RPMI8226 (cell line): ENCODE results near the gene FCN2.
"Not testable (repeated sequence)": the region's sequence is repeated elsewhere in the genome, so short reads cannot be mapped to it uniquely, and the experiment has no call there.

ENCODE experiments used
- DNase-seq: peaks from one replicate; pipeline ENCODE4 v3.0.0-alpha.2; 2015

FCN2 gene

DNA sequence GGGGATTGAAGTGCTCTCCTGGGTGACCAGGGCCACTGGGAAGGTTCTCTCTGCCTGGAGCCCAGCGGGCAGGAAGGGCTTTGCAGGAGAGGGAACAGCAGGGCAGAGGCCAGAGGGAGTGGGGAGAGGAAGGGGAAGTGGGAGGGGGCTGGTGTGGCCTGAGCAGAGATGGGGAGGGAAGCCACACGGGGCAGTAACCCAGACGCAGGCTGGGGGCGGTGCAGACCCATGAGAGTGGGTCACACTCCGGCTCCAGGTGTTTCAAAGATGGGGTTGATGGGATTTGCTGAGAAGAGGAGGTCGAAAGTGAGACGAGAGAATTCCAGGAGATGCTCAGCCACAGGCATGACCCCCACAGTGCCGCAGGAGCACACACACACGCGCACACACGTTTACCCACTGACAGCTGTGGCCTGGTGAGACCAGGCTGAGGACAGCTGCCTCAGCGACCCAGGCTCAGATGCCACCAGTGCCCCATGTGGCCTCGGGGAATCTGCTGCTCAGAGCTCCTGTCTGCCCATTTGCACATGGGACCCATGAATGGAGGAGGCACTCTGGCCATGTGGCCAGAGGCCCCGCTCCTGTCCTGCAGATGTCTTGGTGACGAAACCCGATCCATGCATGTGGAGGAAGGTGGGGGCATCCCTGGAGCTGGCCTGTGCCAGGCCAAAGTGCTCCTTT is 32.7 kb upstream of the FCN2 start:
- peak; percentile 56 for DNase-seq

- no peak for DNase-seq
Measured at GRCh38 chr9:134848504-134848903, 32.1 kb upstream of the FCN2 start.

DNA sequence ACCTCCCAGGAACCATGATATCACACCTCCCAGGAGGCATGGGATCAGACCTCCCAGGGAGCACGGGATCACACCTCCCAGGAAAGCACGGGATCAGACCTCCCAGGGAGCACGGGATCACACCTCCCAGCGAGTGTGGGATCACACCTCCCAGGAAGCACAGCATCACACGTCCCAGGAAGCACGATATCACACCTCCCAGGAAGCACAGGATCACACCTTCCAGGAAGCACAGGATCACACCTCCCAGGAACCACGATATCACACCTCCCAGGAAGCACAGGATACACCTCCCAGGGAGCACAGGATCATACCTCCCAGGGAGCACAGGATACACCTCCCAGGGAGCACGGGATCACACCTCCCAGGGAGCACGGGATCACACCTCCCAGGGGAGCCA is 30.0 kb upstream of the FCN2 start:
- DNase-seq = no peak

GRCh38 chr9:134851020-134851419 is 29.6 kb upstream of the FCN2 start:
- no peak for DNase-seq

DNA sequence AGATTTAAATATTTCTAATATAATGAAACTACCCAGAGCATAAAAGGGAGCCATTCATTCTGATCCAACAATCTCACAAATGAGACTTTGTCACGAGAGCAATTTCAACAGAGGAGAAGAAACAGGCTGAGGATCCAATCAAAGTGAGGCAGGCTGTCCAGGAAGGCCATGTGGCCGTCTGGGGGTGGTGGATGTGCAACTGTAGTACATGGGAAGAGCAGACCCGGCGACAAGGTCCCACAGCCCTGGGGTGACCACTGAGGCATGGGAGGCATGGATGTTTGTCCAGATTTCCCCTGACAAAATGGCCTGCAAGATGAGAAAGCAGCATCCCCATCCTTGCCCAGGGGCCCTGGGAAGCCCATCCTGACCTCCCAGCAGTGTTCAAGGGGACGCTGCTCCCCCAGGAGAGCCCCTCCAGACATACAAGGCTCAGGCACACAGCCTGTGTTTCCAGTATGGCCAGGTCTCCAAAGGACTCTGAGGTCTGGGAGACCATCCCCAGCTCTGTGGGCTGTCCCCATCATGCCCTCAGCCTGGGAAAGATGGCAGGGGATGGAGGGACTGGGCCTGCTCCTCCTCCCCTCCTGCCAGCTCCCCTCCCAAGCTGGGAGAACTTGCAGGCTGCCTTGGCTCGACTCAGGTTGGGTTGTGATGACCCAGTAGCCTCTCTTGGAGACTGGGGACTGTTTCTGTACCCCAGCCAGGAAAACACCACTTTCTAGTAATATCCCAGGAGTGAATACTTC is 27.5 kb upstream of the FCN2 start:
- no peak for DNase-seq

GRCh38 chr9:134853893-134854292 is 26.7 kb upstream of the FCN2 start:
- DNase-seq = no peak

DNA sequence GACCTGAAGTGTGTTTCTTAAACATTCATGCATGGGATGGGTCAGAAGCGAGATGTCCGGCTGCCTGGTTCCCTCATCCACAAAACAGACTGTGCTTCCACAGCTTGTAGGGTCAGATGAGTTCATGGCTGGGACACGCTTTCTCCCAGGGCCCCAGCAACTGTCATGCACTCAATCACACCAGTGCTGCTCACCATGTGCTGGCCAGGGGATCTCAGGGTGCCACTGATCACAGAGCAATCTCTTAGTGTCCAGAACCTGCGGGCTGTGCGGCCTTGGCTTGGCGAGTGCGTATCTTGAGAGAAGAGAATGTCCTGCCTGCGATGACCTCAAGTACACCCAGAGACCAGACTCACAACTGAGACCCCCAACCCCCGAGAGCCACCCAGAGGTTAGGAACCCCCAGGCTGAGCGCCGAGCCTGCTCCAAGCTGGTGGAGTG is 26.0 kb upstream of the FCN2 start:
- no peak for DNase-seq

GRCh38 chr9:134855231-134855899 is 25.2 kb upstream of the FCN2 start:
- no peak for DNase-seq

DNA sequence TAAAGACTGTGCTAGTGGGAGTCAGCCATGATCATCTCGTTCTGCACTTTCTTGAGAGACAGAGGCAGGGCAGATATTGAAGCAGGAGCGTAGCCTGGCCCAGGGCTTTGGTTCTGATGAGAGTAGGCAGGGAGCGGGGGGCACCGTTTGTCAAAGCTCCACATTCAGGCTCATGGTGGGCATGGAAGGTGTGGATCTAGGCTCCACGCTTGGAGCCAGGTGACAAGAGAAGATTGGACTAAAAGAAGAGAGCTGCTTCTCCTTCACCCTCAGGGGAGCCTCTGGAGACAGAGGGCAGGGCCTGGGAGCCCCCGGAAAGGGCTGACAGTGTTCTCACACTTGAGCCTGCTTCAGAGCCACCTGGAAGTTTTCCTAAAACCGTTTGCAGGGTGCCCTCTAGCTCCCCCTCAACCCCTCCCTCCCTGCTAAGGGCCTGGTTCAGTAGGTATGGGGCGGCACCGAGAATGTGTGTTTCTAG is 24.7 kb upstream of the FCN2 start:
- no peak for DNase-seq

DNA sequence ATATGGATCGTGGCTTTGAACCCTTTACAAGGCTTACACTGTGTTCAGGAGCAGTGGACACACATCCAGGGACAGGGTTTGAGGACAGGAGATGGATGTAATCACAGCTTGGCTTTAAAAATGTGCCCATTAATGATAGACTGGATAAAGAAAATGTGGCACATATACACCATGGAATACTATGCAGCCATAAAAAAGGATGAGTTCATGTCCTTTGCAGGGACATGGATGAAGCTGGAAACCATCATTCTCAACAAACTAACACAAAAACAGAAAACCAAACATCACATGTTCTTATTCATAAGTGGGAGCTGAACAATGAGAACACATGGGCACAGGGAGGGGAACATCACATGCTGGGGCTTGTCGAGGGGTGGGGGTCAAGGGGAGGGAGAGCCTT is 23.2 kb upstream of the FCN2 start:
- not testable (repeated sequence) for DNase-seq

DNA sequence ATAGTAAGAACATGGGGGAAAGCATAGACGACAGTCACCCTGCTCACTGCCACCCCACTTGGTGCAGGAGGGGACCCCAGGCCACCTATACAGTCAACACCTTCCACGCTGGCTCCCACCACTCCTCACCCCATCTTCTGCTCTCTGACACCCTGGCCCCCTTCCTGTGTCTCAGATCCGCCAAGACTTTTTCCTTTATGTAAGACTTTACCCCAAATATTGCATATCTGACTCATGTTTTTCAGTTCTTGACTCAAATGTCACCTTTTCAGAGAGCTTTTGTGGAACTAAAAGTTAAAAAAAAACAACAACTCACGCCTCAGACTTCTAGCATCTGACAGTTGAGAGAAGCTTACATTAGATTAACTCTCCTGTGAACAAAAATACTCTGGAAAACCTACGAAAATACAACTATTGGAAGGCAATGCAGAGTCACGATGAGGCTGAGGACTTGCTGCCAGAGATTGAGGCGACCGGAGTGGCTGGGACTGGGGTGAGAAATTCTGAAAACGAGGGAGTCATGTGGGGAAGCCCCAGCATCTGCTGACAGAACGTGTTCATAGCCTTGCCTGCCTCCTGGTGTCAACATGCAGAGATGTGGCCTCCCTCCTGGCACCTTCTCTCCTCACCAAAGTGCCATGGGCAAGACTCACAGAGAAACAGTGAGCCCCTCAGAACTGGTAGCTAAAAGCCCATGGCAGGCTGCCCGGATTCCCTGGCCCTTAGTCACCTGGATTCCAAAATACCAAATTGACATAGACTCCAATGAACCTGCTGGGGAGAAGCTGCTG is 22.4 kb upstream of the FCN2 start:
- DNase-seq = peak; percentile 76

- DNase-seq = no peak
Measured at GRCh38 chr9:134860510-134860909, 20.1 kb upstream of the FCN2 start.

DNA sequence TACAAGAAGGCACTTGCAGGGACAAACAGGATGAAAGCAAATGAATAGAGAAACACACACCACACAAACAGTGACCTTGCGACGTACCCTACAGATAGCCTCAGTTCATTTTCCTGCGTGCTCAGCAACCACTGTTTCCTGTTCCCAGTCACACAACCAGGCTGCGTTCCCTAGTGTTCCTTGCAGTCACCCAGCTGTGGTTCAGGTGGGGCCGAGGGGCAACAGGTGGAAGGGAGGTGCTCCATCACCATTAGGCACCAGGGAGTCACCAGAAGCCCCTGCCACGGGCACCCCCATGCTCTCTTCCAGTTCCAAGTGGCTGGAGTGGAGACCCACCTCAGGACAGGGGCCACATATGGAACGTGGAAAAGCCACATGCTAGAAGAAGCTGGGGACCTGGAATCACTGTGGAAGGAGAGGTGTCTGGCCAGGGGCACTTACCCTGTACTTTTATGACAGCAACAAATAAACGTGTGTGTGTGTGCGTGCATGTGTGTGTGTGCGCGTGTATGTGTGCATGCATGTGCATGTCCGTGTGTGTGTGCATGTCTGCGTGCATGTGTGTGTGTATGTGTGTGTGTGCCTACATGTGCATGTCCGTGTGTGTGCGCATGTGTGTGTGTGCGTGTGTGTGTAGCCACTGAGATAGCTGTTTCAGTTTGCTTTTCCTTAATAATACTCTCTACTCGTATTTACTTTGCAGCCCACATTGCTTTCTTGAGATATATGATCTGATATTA is 18.8 kb upstream of the FCN2 start:
- peak; percentile 71 for DNase-seq

- no peak for DNase-seq
Measured at GRCh38 chr9:134863306-134863902, 17.2 kb upstream of the FCN2 start.

DNA sequence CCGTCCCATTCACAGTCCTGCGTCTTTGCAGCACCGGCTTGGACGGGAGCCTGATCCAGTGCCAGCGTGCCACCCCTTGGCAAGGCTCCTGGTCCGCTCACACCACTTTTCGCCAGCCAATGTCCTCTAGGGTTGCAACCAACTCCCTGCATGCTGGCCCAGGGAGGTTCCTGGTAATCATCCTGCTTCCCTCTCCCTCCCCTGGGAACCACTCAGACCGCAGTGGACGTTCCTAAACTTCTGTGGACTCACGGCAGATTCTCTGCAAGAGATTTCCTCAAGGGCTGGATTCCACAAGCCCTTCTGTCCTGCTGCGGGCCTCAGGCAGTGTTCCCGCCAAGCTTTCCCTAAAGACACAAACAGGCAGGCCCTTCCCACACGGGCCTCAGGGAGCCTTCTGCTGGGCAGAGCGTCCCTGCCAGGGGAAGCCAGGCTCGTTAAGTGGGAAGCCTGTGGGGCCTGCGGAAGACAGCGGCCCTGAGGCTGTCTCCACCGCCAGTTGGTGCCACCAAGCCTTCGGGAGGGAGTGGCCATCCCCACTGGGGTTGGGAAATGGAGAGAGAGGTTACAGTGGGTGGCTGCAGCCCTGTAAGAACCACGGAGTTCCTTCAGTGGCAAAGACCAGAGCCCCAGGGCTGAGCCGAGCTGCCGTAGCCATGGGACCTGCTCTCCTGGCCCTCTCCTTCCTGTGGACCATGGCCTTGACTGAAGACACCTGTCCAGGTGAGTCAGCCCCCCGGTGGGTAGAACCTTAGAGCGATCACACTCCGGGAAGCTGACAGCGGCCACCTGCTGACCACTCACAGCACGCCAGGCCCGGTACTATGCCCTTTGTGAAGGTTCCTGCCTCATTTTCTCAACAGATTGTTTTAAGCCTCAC is 16.4 kb upstream of the FCN2 start:
- no peak for DNase-seq

- DNase-seq = no peak
Measured at GRCh38 chr9:134864821-134865190, 15.8 kb upstream of the FCN2 start.

DNA sequence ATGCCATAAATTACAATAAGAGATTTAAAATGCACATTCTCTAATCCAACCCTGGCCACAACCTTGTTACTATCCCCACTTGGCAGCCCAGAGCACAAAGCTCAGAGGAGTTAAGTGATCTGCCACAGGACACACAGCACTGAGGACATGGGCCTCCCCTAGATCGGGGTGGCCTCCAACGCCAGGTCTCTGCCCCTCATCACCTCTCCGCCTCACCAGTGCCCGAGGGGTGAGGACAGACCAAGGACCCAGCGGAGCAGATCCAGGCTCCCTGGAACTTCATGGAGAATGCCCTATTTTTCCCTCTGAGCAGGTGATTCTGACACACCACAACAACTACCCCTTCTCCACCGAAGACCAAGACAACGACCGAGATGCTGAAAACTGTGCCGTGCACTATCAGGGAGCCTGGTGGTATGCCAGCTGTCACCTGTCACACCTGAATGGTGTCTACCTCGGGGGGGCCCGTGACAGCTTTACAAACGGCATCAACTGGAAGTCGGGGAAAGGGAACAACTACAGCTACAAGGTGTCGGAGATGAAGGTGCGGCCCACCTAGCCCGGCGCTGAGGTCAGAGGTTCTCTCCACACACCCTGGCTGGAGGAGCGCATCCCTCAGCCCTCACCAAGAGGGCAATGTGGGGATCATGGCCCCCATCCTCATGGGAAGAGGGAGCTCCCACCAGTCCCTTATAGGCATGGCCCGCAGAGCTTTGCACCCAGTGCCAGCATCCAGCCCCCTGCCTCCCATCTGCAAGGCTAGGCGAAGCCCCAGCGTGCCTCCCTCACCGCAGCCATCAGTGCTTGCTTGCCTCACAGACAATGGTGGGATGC is 12.5 kb upstream of the FCN2 start:
- DNase-seq = no peak

DNA sequence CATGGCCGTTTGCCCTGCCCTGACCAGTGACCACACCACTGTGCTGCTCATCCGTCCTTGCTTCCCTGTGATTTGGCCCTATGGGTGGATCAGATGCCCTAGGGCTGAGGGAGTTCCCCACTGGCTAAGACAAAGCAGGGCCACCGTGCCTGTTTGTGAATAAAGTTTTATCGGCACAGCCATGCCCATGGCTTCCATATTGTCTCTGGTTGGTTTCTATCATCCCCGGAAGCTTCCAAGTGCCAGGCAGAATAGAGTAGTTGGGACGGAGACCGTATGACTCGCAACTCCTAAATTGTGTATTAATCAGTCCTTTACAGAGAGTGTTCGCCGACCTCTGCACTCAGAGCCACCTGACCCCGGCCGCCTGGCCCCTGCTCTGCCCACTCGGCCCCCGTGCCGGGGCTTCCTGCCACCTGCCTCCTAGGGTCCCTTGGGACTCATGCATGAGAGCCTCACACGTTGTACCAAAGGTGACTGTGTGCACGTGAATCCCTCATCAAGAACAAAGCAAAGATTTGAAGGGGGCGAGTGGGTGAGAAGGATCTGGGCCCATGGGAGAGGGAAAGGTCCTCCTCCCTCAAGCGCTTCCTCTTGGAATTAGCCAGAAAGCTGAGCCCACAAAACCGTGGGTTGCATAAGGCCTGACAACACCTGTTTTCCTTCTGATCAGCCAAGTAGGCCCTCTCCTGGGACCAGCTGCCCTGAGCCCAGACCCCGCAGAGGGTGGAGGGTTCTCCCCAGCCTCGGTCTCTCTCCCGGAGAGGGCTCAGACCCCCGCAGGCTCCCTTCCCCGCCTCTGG is 11.7 kb upstream of the FCN2 start:
- no peak for DNase-seq
